Vagina (tissue), 2 donors: ENCODE measurements around the gene HOXB9.

Experiments used
- POLR2AphosphoS5 ChIP-seq, 2 donors: sonication (generic); formaldehyde crosslinking; IDR thresholded peaks; one replicate each; pipeline ENCODE4 v1.9.0; 2017; ENCODE audit warnings: antibody characterized with exemption in 2 of 2, mild to moderate bottlenecking in 2 of 2, low read depth in 1 of 2; ENCODE audit not compliant: insufficient read depth in 1 of 2
- TF ChIP-seq, protein P1 (sequence below), 3 experiments: fragments of 450-650 bp in 2 of 3; fragments of 200-600 bp in 1 of 3; sonication (generic) in 1 of 3; IDR thresholded peaks; one replicate each; pipeline ENCODE4 v1.5.1; 2017 to 2019; ENCODE audit warnings: antibody characterized with exemption in 3 of 3, mild to moderate bottlenecking in 2 of 3, moderate library complexity in 2 of 3

DNA sequence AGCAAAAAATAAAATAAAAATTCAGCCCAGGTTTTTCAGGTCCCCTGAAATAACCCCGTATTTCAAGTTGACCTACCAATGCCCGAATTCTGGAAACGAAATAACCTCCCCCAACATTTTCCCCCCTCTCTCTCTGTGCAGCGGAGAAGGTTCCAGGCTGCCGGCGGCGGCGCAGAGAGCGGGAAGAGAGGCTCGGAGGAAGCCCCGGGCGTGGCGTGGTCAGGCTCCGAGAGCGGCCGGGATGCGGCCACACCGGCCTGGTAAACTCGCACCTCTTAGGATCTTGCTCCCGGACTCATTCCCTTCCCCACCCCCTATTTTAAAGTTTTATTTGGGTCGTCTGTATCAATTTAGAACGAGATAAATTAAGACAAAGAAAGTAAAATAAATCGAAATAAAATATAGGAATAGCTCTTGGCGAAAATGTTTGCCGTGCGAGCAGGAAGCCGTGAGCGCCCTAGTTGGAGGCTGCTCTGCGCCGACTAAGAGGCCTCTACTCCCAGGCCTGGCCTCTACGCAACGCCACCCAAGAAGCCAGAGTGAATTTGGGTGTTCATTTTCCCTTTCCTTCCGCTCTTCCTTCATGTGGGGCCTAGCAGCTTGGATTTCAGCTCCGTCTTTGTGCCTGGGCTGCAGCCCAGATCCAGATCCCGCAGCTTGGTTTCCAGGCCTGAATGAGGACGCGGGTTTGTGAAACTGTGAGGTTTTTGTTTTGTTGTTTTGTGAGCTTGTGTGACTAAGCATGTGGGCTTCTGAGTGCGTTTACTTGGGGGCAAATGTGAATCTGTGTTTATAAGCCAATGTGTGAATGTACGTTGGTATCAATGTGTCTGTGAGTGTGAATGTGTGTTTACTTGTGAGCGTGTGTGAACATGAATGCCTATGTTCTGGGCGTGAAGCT lies 19.9 kb downstream of the HOXB9 start:
- TF ChIP-seq, protein P1, sequence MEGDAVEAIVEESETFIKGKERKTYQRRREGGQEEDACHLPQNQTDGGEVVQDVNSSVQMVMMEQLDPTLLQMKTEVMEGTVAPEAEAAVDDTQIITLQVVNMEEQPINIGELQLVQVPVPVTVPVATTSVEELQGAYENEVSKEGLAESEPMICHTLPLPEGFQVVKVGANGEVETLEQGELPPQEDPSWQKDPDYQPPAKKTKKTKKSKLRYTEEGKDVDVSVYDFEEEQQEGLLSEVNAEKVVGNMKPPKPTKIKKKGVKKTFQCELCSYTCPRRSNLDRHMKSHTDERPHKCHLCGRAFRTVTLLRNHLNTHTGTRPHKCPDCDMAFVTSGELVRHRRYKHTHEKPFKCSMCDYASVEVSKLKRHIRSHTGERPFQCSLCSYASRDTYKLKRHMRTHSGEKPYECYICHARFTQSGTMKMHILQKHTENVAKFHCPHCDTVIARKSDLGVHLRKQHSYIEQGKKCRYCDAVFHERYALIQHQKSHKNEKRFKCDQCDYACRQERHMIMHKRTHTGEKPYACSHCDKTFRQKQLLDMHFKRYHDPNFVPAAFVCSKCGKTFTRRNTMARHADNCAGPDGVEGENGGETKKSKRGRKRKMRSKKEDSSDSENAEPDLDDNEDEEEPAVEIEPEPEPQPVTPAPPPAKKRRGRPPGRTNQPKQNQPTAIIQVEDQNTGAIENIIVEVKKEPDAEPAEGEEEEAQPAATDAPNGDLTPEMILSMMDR (IDR thresholded peaks at IDR 0.05), result no peak
- TF ChIP-seq POLR2AphosphoS5 (IDR thresholded peaks at IDR 0.05; ENCODE audit: insufficient read depth in 1 of 2, low read depth in 1 of 2), result no peak
